Measurements from ENCODE around the gene LAMTOR2. TPM values are rescaled to one million over a fixed set of nuclear protein-coding genes. Genes with fewer than 3 reads are reported as not detected.
A peak's percentile ranks its signal among the peaks of the same experiment; 100 is the strongest.

The LAMTOR2 gene
- total and polyA plus RNA-seq, 9 of the 15 experiments (the other 6 are each of a cell fraction or from before 2014, with no cell fraction given) = 39.0 to 161 (median 74.6) TPM

GRCh38 chr1:156090840-156091188, 36.2 kb downstream of the LAMTOR2 start:
- H4K20me1 ChIP-seq (replicated peaks; ENCODE audit: control insufficient read depth, insufficient read depth, low read length) = no peaks in the 10 kb centered on the region
- H3K4me2 ChIP-seq (ENCODE audit: insufficient read depth, low read length) = no peak overlapping the region
- H3K27ac ChIP-seq (ENCODE audit: extremely low read depth, low read depth, low read length) = no peak overlapping the region
- 42% methylated on average over 14 of the region's 14 CpGs for WGBS (ENCODE audit: insufficient coverage, low coverage, missing lambda C conversion rate)
- 0 out of 4 replicates have a peak overlapping the region, but pooled peaks of 1 of the 2 experiments have one; percentile 3 for H3K9ac ChIP-seq (ENCODE audit: insufficient read depth in 1 of 2, low read depth in 2 of 2, low read length in 2 of 2)
- POLR2A ChIA-PET = interaction anchor here (1.0 to 1.6 kb wide), 2 partner anchors 32 to 39 kb away, joined by 4 to 6 read pairs; no protein-coding TSS in a partner anchor
- no peaks in the 10 kb centered on the region for H3K27me3 ChIP-seq (ENCODE audit: control insufficient read depth in 2 of 2, insufficient read depth in 2 of 2, low read length in 2 of 2)
- DNase-seq (ENCODE audit: extremely low read depth in 1 of 4, low spot score in 3 of 4) = peak; percentile 79 to 92 (median 82)
- peak; percentile 88 for FAIRE-seq
- in situ Hi-C loops (cut with MboI) = loop anchor here (5.0 kb wide), 2 partner anchors 41 to 131 kb away; no protein-coding TSS in a partner anchor
- CTCF ChIA-PET (ENCODE audit: low intra/inter-chr PET ratio) = interaction anchor here (1.0 to 3.2 kb wide), 6 partner anchors 26 to 355 kb away, joined by 3 to 51 read pairs (median 6); no protein-coding TSS in a partner anchor
- H2AFZ ChIP-seq (ENCODE audit: low read depth, low read length) = no peak overlapping the region
- no peaks in the 10 kb centered on the region for H3K79me2 ChIP-seq (ENCODE audit: control insufficient read depth, insufficient read depth, low read length)
- intact Hi-C loops (cut with micrococcal nuclease) = loop anchor here (1.0 to 10.0 kb wide), 2 partner anchors 39 to 354 kb away; no protein-coding TSS in a partner anchor
- no peaks in the 10 kb centered on the region for H3K36me3 ChIP-seq (ENCODE audit: control insufficient read depth, insufficient read depth, low read length)
- peaks cover 0 to 8% of the 10 kb centered on the region in 2 experiments; a peak in 2 of 5 replicates for H3K4me1 ChIP-seq (replicated peaks in 1 of 2; ENCODE audit: control insufficient read depth in 2 of 2, insufficient read depth in 2 of 2, low read length in 2 of 2)
- peak; percentile 99 for ATAC-seq
- H3K9me3 ChIP-seq (replicated peaks; ENCODE audit: control insufficient read depth, insufficient read depth, low read depth, low read length) = 0 out of 2 replicates have a peak, but pooled peaks cover 2% of the 10 kb centered on the region
- no TSS peak for BruUV-seq (replicated peaks)
- no peaks in the 10 kb centered on the region for H3K9me1 ChIP-seq (ENCODE audit: control insufficient read depth, insufficient read depth, low read length)
- no peak overlapping the region for H3K4me3 ChIP-seq
- TF ChIP-seq SOX6 (IDR thresholded peaks at IDR 0.05) (0 out of 2 replicates have a peak, but pooled peaks have one; percentile 28), RBM22 (IDR thresholded peaks at IDR 0.05; ENCODE audit: low read depth, low read length, poor library complexity, severe bottlenecking) (no peak), SMC3 (conservative IDR thresholded peaks at IDR 0.05; ENCODE audit: insufficient read depth, low read depth, low read length) (peak; percentile 94), NONO (IDR thresholded peaks at IDR 0.05; ENCODE audit: low read depth in 2 of 2, low read length in 1 of 2) (no peak), FOSL1 (tag; conservative IDR thresholded peaks at IDR 0.05) (no peak), CTBP1 (IDR thresholded peaks at IDR 0.05; ENCODE audit: borderline replicate concordance) (0 out of 2 replicates have a peak, but pooled peaks have one; percentile 40), UBTF (IDR thresholded peaks at IDR 0.05; ENCODE audit: borderline replicate concordance in 1 of 2, low read depth in 2 of 2, low read length in 2 of 2) (0 out of 4 replicates have a peak, but pooled peaks of 1 of the 2 experiments have one; percentile 32), SMAD1 (IDR thresholded peaks at IDR 0.05; ENCODE audit: low read depth, low read length, partially characterized antibody) (no peak), CREB3 (tag; conservative IDR thresholded peaks at IDR 0.05; ENCODE audit: low read depth) (no peak), POU5F1 (IDR thresholded peaks at IDR 0.05; ENCODE audit: borderline replicate concordance, low read depth, low read length, partially characterized antibody) (no peak), GABPB1 (CRISPR knock-in tag; IDR thresholded peaks at IDR 0.05) (no peak), CBFB (CRISPR knock-in tag; IDR thresholded peaks at IDR 0.05) (no peak), GTF2B (IDR thresholded peaks at IDR 0.05; ENCODE audit: extremely low read depth, insufficient read length) (no peak), TAF7 (tag; IDR thresholded peaks at IDR 0.05) (no peak), ARID2 (IDR thresholded peaks at IDR 0.05) (peak; percentile 18; the same call in 1 of the 2 replicates)
- TF ChIP-seq, protein P1, sequence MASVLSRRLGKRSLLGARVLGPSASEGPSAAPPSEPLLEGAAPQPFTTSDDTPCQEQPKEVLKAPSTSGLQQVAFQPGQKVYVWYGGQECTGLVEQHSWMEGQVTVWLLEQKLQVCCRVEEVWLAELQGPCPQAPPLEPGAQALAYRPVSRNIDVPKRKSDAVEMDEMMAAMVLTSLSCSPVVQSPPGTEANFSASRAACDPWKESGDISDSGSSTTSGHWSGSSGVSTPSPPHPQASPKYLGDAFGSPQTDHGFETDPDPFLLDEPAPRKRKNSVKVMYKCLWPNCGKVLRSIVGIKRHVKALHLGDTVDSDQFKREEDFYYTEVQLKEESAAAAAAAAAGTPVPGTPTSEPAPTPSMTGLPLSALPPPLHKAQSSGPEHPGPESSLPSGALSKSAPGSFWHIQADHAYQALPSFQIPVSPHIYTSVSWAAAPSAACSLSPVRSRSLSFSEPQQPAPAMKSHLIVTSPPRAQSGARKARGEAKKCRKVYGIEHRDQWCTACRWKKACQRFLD (CRISPR knock-in tag; IDR thresholded peaks at IDR 0.05) = no peak
